Small intestine (tissue), 4 donors: ENCODE measurements around the gene CLIC5. TPM values are rescaled to one million over a fixed set of nuclear protein-coding genes. Genes with fewer than 3 reads are reported as not detected.

ENCODE experiments used
- polyA plus RNA-seq, 4 donors: library from polyadenylated mRNA; stranded (reverse) in 3 of 4; unstranded in 1 of 4; fragments of 200-250 nt in 3 of 4; fragments of 120-200 nt in 1 of 4; gene quantifications; one replicate each; pipeline versions ENCODE4 v1.2.1 to v1.2.3, GENCODE V29; 2013
- donor health status: healthy with polysubstance abuse.
- donor health status: Bipolar disorder and iron deficiency.
- donor health status: healthy.

The CLIC5 gene
- polyA plus RNA-seq, 4 donors, result 9.3 to 65.7 (median 21.8) TPM

Other genes with a start within 250 kb of the CLIC5 start
- 10 to 100 TPM in 1 of 4 donors, 1 to 10 TPM in 3; 4.0 to 14.4 (median 6.6) TPM for gene ENPP4, start 114.1 kb upstream of the CLIC5 start, polyA plus RNA-seq
- 10 to 100 TPM in 1 of 4 donors, 1 to 10 TPM in 1, under 1 TPM in 2; 0.67 to 10.4 (median 1.1) TPM for gene ENPP5, start 155.1 kb upstream of the CLIC5 start, polyA plus RNA-seq